HL-60/S4 treated with retinoic acid at 250 ng/mL for 4 days and 3 days (cell line): ENCODE data around the gene STAB2.
"Not testable (repeated sequence)": the region's sequence is repeated elsewhere in the genome, so short reads cannot be mapped to it uniquely, and the experiment has no call there.

Experiments used
- in situ Hi-C: fragments of 300-500 bp; cut with MboI; formaldehyde crosslinking; loops from 2 replicates; pipeline ENCODE4 v1.7.0; 2022; ENCODE audit warnings: low sequenced_read_pairs

Gene STAB2

GRCh38 chr12:103799857-103800771 is 213.0 kb downstream of the STAB2 start:
- in situ Hi-C loops = no loop called here

- in situ Hi-C loops = no loop called here
These were observed 214.9 kb downstream of the STAB2 start for GRCh38 chr12:103801709-103802585.

GRCh38 chr12:103802586-103802886 is 215.5 kb downstream of the STAB2 start:
- in situ Hi-C loops = no loop called here

- in situ Hi-C loops = no loop called here
These were observed 216.8 kb downstream of the STAB2 start for GRCh38 chr12:103803847-103804246.

- in situ Hi-C loops = no loop called here
These were observed 218.7 kb downstream of the STAB2 start for GRCh38 chr12:103805655-103806360.

GRCh38 chr12:103806803-103807202 is 219.7 kb downstream of the STAB2 start:
- in situ Hi-C loops = no loop called here

- in situ Hi-C loops = no loop called here
These were observed 220.6 kb downstream of the STAB2 start for GRCh38 chr12:103807561-103808238.

- in situ Hi-C loops = no loop called here
These were observed 221.3 kb downstream of the STAB2 start for GRCh38 chr12:103808239-103808880.

GRCh38 chr12:103809154-103809553 is 222.1 kb downstream of the STAB2 start:
- in situ Hi-C loops = no loop called here

GRCh38 chr12:103809639-103810038 is 222.6 kb downstream of the STAB2 start:
- in situ Hi-C loops = not testable (repeated sequence)

- in situ Hi-C loops = no loop called here
These were observed 223.0 kb downstream of the STAB2 start for GRCh38 chr12:103810111-103810510.

- in situ Hi-C loops = no loop called here
These were observed 224.7 kb downstream of the STAB2 start for GRCh38 chr12:103811791-103812190.

GRCh38 chr12:103812789-103813188 is 225.7 kb downstream of the STAB2 start:
- in situ Hi-C loops = no loop called here

GRCh38 chr12:103813426-103813825 is 226.4 kb downstream of the STAB2 start:
- in situ Hi-C loops = no loop called here

GRCh38 chr12:103813949-103814348 is 226.9 kb downstream of the STAB2 start:
- in situ Hi-C loops = no loop called here

GRCh38 chr12:103814436-103814835 is 227.4 kb downstream of the STAB2 start:
- in situ Hi-C loops = no loop called here
